NCI-H2029 treated with DMSO at 0.1 percent for 48 hours (cell line): ENCODE data around the gene CTXN3.
A peak's percentile ranks its signal among the peaks of the same experiment; 100 is the strongest.

Source experiments
- DNase-seq: peaks from one replicate; lab custom pipeline; 2025; lab: John Stamatoyannopoulos, UW

Gene CTXN3

GRCh38 chr5:127649018-127649439 lies at the start of gene CTXN3:
TSS of gene CTXN3 (plus strand) at chr5:127649082. CDS start at chr5:127657522, 8,440 bp downstream.
- DNase-seq, result peak; percentile 88

GRCh38 chr5:127599320-127599719 lies 49.6 kb upstream of the CTXN3 start:
- no peak for DNase-seq

GRCh38 chr5:127599847-127600246 lies 49.0 kb upstream of the CTXN3 start:
- no peak for DNase-seq

GRCh38 chr5:127601111-127601510 lies 47.8 kb upstream of the CTXN3 start:
- DNase-seq, result no peak

GRCh38 chr5:127601601-127602000 lies 47.3 kb upstream of the CTXN3 start:
- no peak for DNase-seq

GRCh38 chr5:127602481-127602880 lies 46.4 kb upstream of the CTXN3 start:
- DNase-seq, result no peak

GRCh38 chr5:127602896-127603844 lies 45.7 kb upstream of the CTXN3 start:
- no peak for DNase-seq

GRCh38 chr5:127608077-127608660 lies 40.7 kb upstream of the CTXN3 start:
- DNase-seq, result no peak

- DNase-seq, result no peak
Measured at GRCh38 chr5:127609011-127609410, 39.9 kb upstream of the CTXN3 start.

- DNase-seq, result no peak
Measured at GRCh38 chr5:127609957-127610356, 38.9 kb upstream of the CTXN3 start.

GRCh38 chr5:127612441-127613141 lies 36.3 kb upstream of the CTXN3 start:
- no peak for DNase-seq

GRCh38 chr5:127615916-127616315 lies 33.0 kb upstream of the CTXN3 start:
- no peak for DNase-seq

GRCh38 chr5:127619908-127620479 lies 28.9 kb upstream of the CTXN3 start:
- DNase-seq, result no peak

- no peak for DNase-seq
Measured at GRCh38 chr5:127621601-127622325, 27.1 kb upstream of the CTXN3 start.

GRCh38 chr5:127634007-127634406 lies 14.9 kb upstream of the CTXN3 start:
- DNase-seq, result no peak

- no peak for DNase-seq
Measured at GRCh38 chr5:127639828-127640227, 9.1 kb upstream of the CTXN3 start.

- no peak for DNase-seq
Measured at GRCh38 chr5:127642949-127643348, 5.9 kb upstream of the CTXN3 start.

GRCh38 chr5:127643607-127644006 lies 5.3 kb upstream of the CTXN3 start:
- no peak for DNase-seq

- no peak for DNase-seq
Measured at GRCh38 chr5:127645300-127645726, 3.6 kb upstream of the CTXN3 start.

GRCh38 chr5:127647361-127647958 lies 1.4 kb upstream of the CTXN3 start:
- no peak for DNase-seq

GRCh38 chr5:127650022-127650421 lies 1.1 kb downstream of the CTXN3 start:
- no peak for DNase-seq
